GM10847 (cell line): ENCODE data around the gene CACNG6.

Experiments
- POLR2A ChIP-seq: IDR thresholded peaks from 2 replicates; pipeline ENCODE4 v1.6.1; 2011; ENCODE audit not compliant: insufficient read length; ENCODE audit errors: extremely low read depth

The CACNG6 gene

DNA sequence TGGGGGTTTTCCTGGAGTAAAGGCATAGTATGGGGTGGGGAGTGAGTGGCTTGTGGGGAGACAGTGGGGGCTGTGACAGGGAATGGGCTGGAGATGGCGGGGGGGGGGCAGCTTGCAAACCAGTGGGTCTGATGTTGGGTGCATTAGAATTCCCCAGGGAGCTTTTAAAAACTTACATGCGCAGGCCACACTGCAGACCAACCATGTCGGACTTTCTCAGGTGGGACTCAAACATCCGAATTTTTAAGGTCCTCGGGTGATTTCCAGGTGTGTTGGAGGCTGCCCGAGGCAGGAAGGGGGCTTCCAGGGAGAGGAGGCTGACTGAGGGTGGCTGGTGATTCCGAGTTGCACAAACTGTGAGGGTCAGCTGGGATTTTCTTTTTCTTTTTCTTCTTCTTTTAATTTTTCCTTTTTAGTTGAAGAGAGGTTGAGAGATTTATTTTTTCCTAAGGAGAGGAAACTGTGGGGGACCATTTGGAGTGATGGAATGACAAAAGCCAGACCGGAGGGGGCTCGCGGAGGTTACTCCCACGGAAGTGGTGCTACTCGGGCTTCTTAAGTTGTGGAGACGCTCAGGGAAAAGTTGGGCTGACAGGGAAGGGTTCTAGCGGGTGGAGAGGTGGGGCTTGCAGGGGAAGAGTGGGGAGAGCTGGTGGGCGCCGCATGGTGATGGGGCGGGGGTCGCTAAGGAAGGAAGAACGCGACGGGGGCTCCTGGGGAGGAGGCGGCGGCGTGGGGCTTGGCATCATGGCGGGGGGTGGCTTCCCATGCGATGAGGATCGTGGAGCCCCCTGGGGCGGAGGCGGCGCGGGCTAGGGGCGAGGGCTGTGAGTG lies 29.7 kb upstream of the CACNG6 start:
- TF ChIP-seq POLR2A = no peak

DNA sequence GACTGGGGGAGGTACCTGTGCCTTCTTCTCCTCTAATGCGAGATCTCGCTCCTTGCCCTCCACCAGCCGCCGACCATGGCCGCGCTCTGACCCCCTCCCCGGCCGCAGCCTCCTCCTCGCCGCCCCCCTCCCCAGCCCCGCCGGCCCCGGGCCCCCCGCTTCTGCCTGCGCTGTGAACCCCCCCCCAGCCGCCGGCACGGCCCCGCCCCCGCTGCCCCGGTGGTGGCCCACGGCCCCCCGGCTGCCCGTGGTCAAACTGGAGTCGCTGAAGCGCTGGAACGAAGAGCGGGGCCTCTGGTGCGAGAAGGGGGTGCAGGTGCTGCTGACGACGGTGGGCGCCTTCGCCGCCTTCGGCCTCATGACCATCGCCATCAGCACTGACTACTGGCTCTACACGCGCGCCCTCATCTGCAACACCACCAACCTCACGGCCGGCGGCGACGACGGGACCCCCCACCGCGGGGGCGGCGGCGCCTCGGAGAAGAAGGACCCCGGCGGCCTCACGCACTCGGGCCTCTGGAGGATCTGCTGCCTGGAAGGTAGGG lies 28.5 kb upstream of the CACNG6 start, which contains the start of gene CACNG8:
Gene CACNG8 (plus strand): TSS at position 51 of the 545 bp plus-strand sequence.
- no peak for TF ChIP-seq POLR2A

DNA sequence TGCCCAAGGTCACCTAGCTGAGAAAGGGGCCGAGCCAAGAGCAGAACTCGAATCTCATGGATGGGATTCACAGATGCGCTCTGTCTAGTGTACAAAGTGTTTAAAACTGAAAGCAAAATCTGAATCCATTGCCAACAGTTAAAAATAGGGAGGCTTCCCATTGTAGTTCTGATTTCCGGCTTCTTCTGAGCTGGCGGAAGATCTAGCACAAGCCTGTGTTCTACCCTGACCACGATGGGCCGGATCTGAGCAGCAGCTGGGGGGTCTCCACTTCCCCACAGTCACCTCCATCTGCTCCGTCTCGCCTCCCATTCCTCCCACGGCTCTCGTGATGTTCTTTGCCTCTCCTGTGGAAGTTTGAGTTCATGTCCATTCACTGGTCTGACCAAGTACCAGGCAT lies 26.3 kb upstream of the CACNG6 start:
- TF ChIP-seq POLR2A = no peak

DNA sequence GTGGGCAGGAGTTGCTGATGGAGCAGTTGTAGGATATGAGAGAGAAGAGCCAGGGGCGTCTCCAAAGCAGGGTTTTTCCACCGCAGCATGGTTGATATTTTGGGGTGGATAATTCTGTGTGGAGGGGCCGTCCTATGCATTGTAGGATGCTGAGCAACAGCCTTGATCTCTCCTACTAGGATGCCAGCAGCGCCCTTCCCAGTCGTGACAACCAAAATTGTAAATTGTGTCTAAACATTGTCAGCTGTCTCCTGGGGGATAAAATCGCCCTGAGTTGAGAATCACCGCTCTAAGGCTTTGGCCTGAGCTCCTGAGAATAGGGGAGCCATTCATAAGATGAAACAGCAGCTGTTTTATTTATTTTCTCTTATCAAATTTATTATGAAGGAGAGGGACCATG lies 24.5 kb upstream of the CACNG6 start:
- no peak for TF ChIP-seq POLR2A

DNA sequence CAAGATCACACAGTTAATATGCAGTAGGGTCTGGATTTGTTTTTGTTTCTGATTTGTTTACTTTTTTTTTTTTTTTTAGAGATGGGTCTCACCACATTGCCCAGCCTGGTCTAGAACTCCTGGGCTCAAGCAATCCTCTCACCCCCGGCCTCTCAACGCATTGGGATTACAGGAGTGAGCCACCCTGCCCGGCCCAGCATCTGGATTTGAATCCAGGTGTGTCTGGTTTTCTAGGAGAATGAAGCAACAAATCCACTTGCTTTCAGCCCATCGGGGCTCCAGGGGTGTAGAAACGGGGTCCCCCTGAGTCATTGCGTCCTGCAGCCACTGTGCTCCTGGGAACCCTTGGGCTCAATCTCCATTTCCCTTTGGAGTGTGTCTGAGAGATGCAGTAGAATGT lies 22.1 kb upstream of the CACNG6 start:
- TF ChIP-seq POLR2A = no peak

DNA sequence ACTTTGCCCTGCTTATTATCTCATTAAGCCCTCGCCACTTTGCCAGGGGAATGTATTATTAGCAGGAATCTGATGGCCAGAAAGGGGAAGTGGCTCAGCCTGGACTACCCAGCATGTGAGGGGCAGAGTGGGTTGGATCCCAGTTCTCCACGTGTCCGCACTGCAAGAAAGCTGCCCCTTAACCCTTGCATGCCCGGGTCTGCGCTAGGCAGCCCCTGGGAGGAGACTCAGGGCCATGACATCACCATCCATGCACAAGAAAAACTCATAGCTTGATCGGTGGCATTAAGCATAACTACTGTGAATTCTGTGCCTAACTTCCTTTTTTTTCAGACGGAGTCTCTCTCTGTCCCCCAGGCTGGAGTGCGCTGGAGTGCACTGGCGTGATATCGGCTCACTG lies 19.8 kb upstream of the CACNG6 start:
- no peak for TF ChIP-seq POLR2A

DNA sequence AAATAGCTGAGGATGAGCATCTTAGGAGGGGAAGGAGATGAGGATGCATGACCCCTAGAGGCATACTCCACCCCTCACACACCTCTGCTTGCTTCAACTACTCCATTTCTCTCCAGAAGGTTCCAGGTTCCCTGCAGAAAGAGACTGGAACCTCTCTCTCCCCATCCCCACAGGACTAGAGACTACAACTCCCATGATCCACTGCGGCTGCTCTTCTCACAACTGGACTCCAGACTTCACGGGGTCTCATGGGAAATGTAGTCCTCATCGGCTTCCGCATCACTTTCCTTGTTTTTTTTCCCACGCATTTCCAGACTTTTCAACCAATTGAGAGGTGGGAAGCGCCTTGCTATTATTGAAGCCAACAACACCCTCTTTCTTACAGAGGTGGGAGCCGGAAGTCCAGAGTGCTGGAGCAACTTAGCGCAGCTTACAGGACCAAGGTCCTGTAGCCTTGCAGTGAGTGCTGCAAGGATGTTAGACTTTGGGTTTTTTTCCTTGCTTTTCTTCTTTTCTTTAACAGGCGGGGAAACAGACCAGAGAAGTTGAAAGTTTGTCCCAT lies 13.9 kb upstream of the CACNG6 start:
- TF ChIP-seq POLR2A = no peak

DNA sequence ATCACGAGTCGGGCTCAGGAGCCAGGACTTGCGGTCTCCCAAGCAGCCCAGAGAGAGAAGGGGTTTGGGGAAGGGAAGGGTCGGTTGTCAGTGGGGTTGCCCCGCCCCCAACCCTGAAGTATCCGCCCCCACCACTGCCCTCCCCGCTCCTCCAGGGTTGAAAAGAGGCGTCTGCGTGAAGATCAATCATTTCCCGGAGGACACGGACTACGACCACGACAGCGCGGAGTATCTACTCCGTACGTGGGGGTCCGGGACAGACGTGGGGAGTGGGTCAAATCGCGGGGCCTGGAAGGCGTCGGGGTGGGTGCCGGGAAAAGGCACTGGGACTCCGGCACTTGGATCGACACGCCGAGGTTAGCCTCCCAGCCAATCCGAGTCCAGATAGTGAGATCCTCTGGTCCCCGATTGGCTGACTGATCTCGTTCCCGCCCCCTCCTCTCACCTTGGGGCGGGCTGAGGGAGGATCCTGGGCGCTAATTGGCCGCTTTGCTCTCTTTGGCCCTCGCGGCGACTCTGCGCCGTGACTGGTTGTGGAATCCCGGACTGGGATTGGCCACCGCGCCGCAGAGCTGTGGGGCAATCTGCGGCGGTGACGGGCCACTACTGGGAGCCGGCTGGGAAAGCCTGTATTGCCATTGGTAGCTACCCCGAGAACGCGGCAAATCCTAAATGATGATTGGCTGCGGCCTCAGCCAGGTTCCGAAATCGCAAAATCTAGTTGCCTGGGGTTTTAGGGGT lies 13.3 kb upstream of the CACNG6 start:
- TF ChIP-seq POLR2A = no peak

DNA sequence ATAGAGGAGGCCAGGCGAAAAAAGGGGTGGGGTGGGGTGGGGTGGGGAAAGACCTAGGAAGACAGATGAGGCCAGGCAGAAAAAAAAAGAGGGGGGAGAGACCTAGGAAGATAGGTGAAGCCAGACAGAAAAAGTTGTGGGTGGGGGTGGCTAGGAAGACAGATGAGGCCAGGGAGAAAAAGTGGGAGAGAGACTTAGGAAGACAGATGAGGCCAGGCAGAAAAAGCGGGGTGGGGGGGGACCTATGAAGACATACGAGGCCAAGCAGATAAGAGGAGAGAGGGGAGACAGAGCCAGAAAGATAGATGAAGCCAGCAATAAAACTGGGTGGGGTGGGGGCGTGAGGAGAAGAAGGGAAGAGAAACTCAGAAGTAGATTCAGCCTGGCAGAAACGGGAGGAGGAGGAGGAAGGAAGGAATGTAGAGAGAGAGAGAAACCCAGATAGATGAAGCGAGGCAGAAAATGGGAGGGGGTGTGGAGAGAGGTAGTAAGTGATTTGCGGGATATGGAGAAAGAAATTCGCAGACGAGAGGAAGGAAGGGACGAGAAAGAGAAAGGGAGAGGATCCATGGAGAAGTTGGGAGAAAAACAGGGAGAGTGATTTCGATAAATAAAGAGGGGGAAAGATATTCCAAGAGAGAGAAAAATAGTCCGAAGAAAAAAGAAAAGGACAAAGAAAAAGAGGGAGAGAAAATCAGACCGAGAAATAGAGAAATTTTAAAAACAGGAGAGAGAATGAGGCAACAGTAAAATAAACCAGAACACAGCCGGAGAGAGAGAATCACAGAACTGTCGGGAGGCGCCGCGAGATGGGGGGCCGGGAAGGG lies 12.2 kb upstream of the CACNG6 start:
- no peak for TF ChIP-seq POLR2A

DNA sequence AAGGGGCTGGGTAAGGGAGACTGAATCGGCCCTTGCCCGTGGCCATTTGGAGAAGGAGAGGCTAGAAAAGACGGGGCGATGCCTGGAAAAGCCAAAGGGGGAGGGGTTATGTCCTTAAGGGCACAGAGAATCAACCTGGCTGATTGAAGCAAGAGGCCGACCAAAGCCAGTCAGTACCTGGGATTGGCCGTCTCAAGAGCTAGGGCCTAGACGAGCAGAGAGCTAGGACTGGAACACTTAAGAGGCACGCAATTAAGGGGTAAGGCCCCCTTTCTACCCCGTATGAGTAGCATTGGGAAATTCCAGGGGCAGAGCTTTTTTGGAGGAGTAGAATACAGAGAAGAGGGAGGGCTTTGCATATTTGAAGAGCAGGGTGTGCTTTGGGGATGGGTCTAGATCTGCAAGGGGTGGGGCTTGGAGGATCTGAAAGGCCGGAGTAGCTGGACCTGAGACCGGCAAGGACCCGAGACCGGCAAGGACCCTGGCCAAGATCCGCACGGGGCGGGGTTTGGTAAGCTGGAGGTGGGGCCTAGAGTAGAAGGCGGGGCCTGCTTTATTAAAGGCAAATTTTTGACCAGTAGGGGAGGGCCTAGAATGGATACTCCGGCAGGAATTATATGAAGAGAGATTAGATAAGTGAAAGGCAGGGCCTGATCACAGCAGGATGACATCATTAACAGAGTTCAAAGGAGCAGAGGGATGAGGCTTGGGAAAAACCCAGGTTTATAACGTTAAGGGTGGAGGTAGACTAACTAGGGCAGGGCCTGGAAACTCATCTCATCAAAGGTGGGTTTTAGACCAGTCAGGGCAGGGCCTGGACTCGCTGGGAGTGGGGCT lies 10.7 kb upstream of the CACNG6 start:
- TF ChIP-seq POLR2A = no peak

DNA sequence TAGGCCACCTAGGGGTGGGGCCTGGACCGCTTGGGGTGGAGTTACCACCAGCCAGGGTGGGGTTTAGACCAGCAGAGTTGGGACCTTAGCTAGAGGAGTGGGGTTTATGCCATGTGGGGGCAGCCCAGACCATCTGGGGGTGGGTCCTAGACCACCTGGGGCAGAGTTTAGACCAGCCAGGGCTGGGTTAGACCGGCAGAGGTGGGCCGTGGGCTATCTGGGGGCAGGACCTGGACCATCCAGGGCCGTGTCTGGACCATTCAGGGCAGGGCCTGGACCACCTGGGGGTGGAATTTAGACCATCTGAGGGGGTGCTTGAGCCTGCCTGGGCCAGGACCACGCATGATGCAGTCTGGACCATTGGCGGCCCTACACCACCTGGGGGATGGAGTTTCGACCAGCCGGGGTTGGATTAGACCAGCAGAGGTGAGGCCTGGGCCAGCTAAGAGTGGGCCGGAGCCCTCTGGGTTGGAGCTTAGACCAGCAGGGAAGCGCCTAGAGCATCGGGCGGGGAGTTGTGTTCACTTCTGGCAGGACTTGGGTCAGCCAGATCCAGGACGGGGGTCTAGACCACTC lies 10.0 kb upstream of the CACNG6 start:
- TF ChIP-seq POLR2A = no peak

DNA sequence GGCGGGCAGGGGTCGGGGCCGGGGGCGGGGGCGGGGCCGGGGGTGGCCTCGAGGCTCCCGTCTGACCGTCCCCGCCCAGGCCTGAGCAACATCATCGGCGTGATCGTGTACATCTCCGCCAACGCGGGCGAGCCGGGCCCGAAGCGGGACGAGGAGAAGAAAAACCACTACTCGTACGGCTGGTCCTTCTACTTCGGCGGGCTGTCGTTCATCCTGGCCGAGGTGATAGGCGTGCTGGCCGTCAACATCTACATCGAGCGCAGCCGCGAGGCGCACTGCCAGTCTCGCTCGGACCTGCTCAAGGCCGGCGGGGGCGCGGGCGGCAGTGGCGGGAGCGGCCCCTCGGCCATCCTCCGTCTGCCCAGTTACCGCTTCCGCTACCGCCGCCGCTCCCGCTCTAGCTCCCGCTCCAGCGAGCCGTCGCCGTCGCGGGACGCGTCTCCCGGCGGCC lies 9.4 kb upstream of the CACNG6 start:
- no peak for TF ChIP-seq POLR2A

DNA sequence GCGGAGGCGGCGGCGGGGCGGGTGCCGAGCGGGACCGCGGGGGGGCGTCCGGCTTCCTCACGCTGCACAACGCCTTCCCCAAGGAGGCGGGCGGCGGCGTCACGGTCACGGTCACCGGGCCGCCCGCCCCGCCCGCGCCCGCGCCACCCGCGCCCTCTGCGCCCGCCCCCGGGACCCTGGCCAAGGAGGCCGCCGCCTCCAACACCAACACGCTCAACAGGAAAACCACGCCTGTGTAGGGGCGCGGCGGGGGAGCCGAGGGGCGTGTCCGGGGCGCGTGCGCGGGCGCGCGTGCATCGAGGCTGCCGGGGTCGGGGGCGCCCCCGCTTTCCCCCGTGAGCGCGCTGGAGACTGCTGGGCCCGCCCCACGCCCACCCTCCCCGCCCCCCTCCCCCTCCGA lies 8.8 kb upstream of the CACNG6 start:
- no peak for TF ChIP-seq POLR2A
